Upper lobe of right lung (tissue), 1 donor: ENCODE data around the gene GPR132. TPM values are rescaled to one million over a fixed set of nuclear protein-coding genes. Genes with fewer than 3 reads are reported as not detected.

Source experiments
- ATAC-seq: fragments of 200-7000 bp; cut with Tn5 transposase; one replicate; pipeline ENCODE4 v1.9.1; 2020; ENCODE audit warnings: mild to moderate bottlenecking, moderate library complexity
- DNase-seq: peaks from one replicate; pipeline ENCODE4 v3.0.0-alpha.2; 2020
- H3K27ac ChIP-seq: fragments of 200-600 bp; one replicate; pipeline ENCODE4 v1.8.0; 2022
- H3K27me3 ChIP-seq: fragments of 200-600 bp; one replicate; pipeline ENCODE4 v1.8.0; 2022; ENCODE audit warnings: mild to moderate bottlenecking
- H3K36me3 ChIP-seq: fragments of 200-600 bp; one replicate; pipeline ENCODE4 v1.8.0; 2022
- H3K4me1 ChIP-seq: fragments of 200-600 bp; one replicate; pipeline ENCODE4 v1.8.0; 2022
- H3K4me3 ChIP-seq: fragments of 200-600 bp; one replicate; pipeline ENCODE4 v1.8.0; 2022; ENCODE audit warnings: mild to moderate bottlenecking
- H3K9me3 ChIP-seq: fragments of 200-600 bp; one replicate; pipeline ENCODE4 v1.8.0; 2022
- CTCF ChIP-seq: fragments of 200-600 bp; IDR thresholded peaks from one replicate; pipeline ENCODE4 v1.8.0; 2022; ENCODE audit warnings: antibody characterized with exemption
- intact Hi-C: fragments of 100-400 bp; cut with DNase I; formaldehyde crosslinking; loops from one replicate; pipeline ENCODE4 v1.11.0; 2022
- total RNA-seq: library from RNA; stranded (reverse); fragmentation: NEBNext Ultra II Directional; extraction: Animal tissue kit (Norgen Biotek cat#: 25700); gene quantifications from one replicate; pipeline ENCODE4 v1.2.1, GENCODE V29; 2021
- donor health status: DM: no; HTN: yes; CAD: no; lungs with severe emphysema.

Gene GPR132
- total RNA-seq, 1 donor from 2014 or later: 6.7 TPM

- DNase-seq (no peak), ATAC-seq (no peak)
- H3K27ac ChIP-seq: no peak overlapping the region
- intact Hi-C loops: no loop called here
- no peaks in the 10 kb centered on the region for H3K27me3 ChIP-seq
- H3K4me1 ChIP-seq: no peaks in the 10 kb centered on the region
- TF ChIP-seq CTCF: no peak
- no peak overlapping the region for H3K4me3 ChIP-seq
- H3K36me3 ChIP-seq: peaks cover 25% of the 10 kb centered on the region
- no peaks in the 10 kb centered on the region for H3K9me3 ChIP-seq
Measured at GRCh38 chr14:105011312-105011990, 53.8 kb downstream of the GPR132 start.

- intact Hi-C loops: no loop called here
- H3K4me3 ChIP-seq: no peak overlapping the region
- no peak overlapping the region for H3K27ac ChIP-seq
- no peak for DNase-seq
- H3K4me1 ChIP-seq: no peaks in the 10 kb centered on the region
- H3K27me3 ChIP-seq: no peaks in the 10 kb centered on the region
- H3K36me3 ChIP-seq: peaks cover 25% of the 10 kb centered on the region
- H3K9me3 ChIP-seq: no peaks in the 10 kb centered on the region
- no peak for ATAC-seq
- no peak for TF ChIP-seq CTCF
Measured at GRCh38 chr14:105010891-105011291, 54.3 kb downstream of the GPR132 start.

GRCh38 chr14:105010106-105010505 is 55.1 kb downstream of the GPR132 start:
- TF ChIP-seq CTCF: no peak
- no peaks in the 10 kb centered on the region for H3K27me3 ChIP-seq
- no peaks in the 10 kb centered on the region for H3K4me1 ChIP-seq
- ATAC-seq: no peak
- peaks cover 25% of the 10 kb centered on the region for H3K36me3 ChIP-seq
- intact Hi-C loops: no loop called here
- H3K9me3 ChIP-seq: no peaks in the 10 kb centered on the region
- no peak overlapping the region for H3K4me3 ChIP-seq
- no peak for DNase-seq
- H3K27ac ChIP-seq: no peak overlapping the region

GRCh38 chr14:105007593-105008264 is 57.5 kb downstream of the GPR132 start:
- Histone ChIP-seq H3K27me3 (no peaks in the 10 kb centered on the region), H3K4me1 (no peaks in the 10 kb centered on the region), H3K36me3 (peaks cover 25% of the 10 kb centered on the region), H3K27ac (no peak overlapping the region), H3K9me3 (no peaks in the 10 kb centered on the region), H3K4me3 (no peak overlapping the region)
- DNase-seq: no peak
- ATAC-seq: no peak
- TF ChIP-seq CTCF: no peak
- intact Hi-C loops: no loop called here

GRCh38 chr14:105006831-105007592 is 58.2 kb downstream of the GPR132 start:
- H3K27me3 ChIP-seq: no peaks in the 10 kb centered on the region
- no peak for DNase-seq
- no peak for TF ChIP-seq CTCF
- H3K27ac ChIP-seq: no peak overlapping the region
- no peak overlapping the region for H3K4me3 ChIP-seq
- H3K36me3 ChIP-seq: peaks cover 25% of the 10 kb centered on the region
- no peaks in the 10 kb centered on the region for H3K4me1 ChIP-seq
- no peaks in the 10 kb centered on the region for H3K9me3 ChIP-seq
- no peak for ATAC-seq
- intact Hi-C loops: no loop called here
